Middle frontal gyrus (tissue), 1 donor: ENCODE data around the gene HS2ST1.
"Not testable (repeated sequence)": the region's sequence is repeated elsewhere in the genome, so short reads cannot be mapped to it uniquely, and the experiment has no call there.

Experiments
- DNase-seq: peaks from one replicate; pipeline ENCODE4 v3.0.0-alpha.2; 2015; ENCODE audit warnings: low spot score; ENCODE audit errors: extremely low spot score

Gene HS2ST1

DNA sequence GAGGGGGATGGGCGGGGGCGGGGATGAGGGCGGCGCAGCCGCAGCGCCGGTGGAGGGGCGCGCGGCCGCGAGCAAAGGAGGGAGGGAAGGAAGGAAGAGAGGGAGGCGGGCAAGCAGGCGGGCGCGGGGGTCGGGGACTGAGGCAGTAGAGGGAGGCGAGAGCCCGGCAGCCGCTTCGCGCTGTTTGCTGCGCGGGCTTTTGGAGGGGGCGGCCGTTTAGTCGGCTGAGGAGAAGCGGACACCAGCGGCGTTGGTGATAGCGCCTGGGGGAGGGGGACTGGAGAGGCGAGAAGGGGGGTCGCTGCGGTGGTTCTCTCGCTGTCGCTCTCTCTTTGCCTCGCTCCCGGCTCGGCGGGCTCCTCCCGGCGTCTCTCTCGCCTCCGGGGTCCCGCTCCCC lies at the start of gene HS2ST1:
TSS of gene HS2ST1 (plus strand) at position 35 of the 397 bp plus-strand sequence.
- DNase-seq, result no peak

GRCh38 chr1:86865973-86866637 lies 48.3 kb upstream of the HS2ST1 start:
- no peak for DNase-seq

- DNase-seq, result no peak
Measured at GRCh38 chr1:86866665-86867064, 47.8 kb upstream of the HS2ST1 start.

DNA sequence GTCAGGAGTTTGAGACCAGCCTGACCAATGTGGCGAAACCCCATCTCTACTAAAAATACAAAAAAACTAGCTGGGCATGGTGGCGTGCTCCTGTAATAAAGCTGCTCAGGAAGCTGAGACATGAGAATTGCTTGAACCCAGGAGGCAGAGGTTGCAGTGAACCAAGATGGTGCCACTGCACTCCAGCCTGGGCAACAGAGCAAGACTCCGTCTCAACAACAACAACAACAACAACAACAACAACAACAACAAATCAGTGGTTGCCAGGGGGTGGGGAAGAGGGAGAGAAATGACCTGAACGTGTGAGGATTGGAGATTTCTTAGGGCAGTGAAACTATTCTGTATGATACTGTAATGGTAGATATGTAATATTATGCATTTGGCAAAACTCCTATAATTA lies 47.2 kb upstream of the HS2ST1 start:
- not testable (repeated sequence) for DNase-seq

GRCh38 chr1:86868477-86868876 lies 46.0 kb upstream of the HS2ST1 start:
- DNase-seq, result no peak

DNA sequence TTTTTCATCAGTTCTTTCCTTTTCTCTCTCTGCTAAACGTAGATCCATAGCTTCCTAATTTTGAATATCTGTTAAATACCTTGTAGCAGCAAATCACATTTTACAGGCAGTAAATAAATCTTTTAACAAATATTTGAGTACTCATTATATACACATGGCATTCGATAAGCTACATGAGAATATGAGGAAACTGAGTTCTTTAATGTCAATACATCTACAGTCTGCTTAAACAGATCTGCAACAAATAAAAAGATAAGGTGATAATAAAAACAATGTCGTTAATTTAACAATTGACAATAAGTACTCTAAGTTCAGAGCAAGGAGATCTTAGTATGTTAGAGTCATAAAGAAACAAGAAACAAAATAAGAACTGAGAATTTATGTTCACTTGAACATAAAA lies 43.4 kb upstream of the HS2ST1 start:
- no peak for DNase-seq

DNA sequence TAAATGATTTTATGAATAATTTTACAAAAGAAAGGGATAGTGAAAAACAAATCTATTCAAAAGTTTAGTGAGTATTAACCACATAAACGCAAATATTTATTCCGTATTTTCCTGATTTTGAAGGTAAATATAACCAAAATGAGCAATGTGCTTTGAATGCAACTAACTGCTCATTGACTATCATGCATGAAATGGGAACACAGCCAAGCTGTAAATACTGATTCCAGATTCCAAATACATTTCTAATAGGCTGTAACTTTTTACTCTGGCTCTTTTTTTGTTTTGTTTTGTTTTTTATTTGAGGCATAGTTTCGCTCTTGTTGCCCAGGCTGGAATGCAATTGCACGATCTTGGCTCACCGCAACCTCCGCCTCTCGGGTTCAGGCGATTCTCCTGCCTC lies 42.3 kb upstream of the HS2ST1 start:
- no peak for DNase-seq

GRCh38 chr1:86875722-86876121 lies 38.7 kb upstream of the HS2ST1 start:
- no peak for DNase-seq

GRCh38 chr1:86887479-86888162 lies 26.8 kb upstream of the HS2ST1 start:
- DNase-seq, result no peak

DNA sequence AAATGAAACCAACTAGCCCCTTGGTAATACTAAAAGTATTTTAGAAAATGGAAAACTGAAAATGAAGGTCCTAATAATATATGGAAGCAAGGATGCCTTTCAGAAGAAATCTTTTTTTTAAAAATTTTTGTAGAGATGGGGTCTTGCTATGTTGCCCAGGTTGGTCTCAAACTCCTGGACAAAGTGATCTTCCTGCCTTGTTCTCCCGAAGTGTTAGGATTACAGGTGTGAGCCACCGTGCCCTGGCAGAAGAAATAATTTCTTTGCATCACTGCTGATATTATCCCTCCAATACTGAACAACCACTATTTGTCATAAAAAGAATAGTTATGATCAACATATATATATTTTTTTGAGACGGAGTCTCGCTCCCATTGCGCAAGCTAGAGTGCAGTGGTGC lies 26.1 kb upstream of the HS2ST1 start:
- no peak for DNase-seq

GRCh38 chr1:86899401-86899800 lies 15.0 kb upstream of the HS2ST1 start:
- not testable (repeated sequence) for DNase-seq

GRCh38 chr1:86905875-86906274 lies 8.6 kb upstream of the HS2ST1 start:
- no peak for DNase-seq

DNA sequence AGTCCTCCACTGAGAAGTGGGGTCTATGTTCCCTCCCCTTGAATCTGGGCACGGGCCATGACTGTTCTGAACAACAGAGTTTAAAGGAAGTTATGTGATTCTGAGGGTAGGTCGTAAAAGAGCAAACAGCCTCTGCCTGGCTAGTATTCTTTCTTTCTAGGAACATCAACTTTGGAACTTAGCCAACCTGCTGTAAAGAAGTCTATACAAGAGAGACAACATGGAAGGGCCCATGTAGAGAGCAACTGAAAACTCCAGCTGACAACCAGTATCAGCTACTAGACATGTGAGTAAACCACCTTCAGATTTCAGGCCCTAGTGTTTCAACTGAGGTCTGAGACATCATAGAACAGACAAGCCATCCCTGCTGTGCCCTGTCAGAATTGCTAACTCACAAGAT lies 8.0 kb upstream of the HS2ST1 start:
- no peak for DNase-seq

- DNase-seq, result no peak
Measured at GRCh38 chr1:86912281-86912900, 2.0 kb upstream of the HS2ST1 start.

- DNase-seq, result no peak
Measured at GRCh38 chr1:86913399-86913895, 988 bp upstream of the HS2ST1 start.

DNA sequence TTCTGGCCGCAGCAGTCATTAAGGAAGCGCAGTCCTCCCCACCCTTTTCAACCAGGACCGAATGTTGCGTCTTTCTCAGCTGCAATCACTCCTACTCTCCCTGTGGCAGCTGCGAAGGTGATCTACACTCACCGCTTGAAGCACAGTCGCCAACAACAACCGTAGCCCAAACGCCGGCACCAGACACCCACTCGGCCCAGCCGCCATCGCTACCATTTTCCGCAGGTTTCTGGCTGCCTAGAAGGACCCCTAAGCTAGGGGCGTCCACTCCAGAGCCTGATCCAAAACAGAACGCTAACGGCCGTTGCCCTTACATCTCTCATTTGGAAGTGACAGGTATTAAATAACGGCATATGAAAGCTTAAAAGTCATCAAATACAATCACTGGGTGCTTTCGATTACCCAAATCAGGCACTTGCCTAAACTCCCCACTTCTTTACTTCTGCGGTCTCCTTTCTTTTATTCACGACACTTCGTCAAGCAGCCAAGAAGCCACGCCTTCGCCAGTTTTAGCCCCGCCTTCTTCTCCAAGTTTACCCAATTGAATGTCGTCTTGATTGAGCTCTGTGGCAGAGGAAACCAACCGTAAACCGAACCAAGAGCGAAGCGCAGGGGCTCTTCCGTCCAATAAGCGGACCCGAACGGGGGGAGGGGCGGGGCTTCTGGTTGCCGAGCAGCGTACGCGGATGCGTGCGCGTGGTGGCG lies 387 bp upstream of the HS2ST1 start, which contains the start of gene SELENOF:
TSS of gene SELENOF (minus strand) at position 231 of the 705 bp plus-strand sequence. CDS start at position 216, 15 bp downstream.
- DNase-seq, result peak; percentile 98

DNA sequence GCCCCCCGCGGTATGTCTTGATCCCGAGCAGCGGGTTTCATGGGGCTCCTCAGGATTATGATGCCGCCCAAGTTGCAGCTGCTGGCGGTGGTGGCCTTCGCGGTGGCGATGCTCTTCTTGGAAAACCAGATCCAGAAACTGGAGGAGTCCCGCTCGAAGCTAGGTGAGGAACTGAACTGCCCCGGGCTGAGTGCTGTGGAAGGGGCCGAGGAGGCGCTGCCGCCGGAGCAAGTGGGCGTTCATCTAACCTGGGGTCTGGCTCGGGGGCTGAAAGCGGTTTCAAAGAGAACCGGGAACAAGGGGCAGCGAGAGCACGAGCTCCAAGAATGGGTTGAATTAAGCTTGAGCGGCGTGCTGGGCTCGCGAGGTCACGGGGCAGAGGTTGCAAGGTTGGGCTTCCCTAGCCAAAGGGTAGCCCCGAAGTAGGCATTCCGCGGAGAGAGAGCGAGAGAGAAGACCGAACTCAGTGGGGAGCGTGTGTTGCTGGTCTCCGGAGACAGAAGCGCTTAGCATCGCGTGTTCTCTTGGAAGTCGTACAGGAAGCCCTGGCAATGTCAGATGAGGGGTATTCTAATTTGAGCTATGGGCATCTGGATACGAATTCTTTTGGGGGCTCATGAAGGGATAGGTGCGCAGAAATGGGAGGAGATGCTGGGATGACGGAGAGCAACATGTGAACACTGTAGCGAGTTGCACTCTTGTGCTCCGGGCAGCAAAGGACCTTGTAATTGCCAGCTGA lies 732 bp downstream of the HS2ST1 start:
- no peak for DNase-seq

- no peak for DNase-seq
Measured at GRCh38 chr1:86915737-86916235, 1.4 kb downstream of the HS2ST1 start.

DNA sequence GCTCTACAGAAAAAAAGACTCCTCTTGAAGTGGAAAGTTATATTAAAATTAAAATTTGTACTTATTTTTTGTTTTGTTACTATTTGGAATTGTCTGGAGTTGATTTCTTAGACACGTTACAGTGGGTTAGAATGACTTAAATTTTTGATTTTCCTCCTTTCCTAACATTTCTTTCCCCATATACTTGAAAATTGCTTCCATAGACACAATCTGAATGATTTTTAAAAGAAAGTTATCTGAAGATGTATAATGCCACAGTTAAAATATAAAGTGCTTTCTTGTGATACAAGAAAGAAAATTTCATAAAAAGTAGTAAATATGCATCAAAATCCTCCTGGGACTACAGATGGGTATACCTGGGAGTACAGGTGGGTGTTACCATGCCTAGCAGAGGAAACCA lies 2.3 kb downstream of the HS2ST1 start:
- DNase-seq, result no peak

GRCh38 chr1:86922445-86922844 lies 8.0 kb downstream of the HS2ST1 start:
- no peak for DNase-seq
